Measurements from ENCODE around the gene CYP19A1. TPM values are rescaled to one million over a fixed set of nuclear protein-coding genes. Genes with fewer than 3 reads are reported as not detected.
A peak's percentile ranks its signal among the peaks of the same experiment; 100 is the strongest.

The CYP19A1 gene
- total and polyA plus RNA-seq, 4 donors: 0.03 to 124 (median 0.50) TPM; not detected in 1

- H3K27me3 ChIP-seq (ENCODE audit: control insufficient read depth in 4 of 4, insufficient read depth in 4 of 4, low read length in 3 of 4): peaks cover 0 to 12% (median 3%) of the 10 kb centered on the region in 4 donors
- H3K9ac ChIP-seq (ENCODE audit: low read depth in 1 of 2, low read length in 2 of 2): no peak overlapping the region
- H3K4me1 ChIP-seq (ENCODE audit: control insufficient read depth in 4 of 4, insufficient read depth in 4 of 4, low read length in 3 of 4): no peaks in the 10 kb centered on the region
- DNase-seq (ENCODE audit: low spot score): no peak
- no peak overlapping the region for H3K27ac ChIP-seq (ENCODE audit: low read depth in 1 of 2, low read length in 2 of 2)
- H3K36me3 ChIP-seq (ENCODE audit: control insufficient read depth in 4 of 4, insufficient read depth in 3 of 4, low read depth in 1 of 4, low read length in 3 of 4): no peaks in the 10 kb centered on the region
- H3K9me3 ChIP-seq (ENCODE audit: control insufficient read depth in 4 of 4, low read length in 3 of 4): no peaks in the 10 kb centered on the region
- no peak for TF ChIP-seq EGR1 (IDR thresholded peaks at IDR 0.05; ENCODE audit: low read depth in 2 of 2)
- WGBS: 85% methylated on average over 5 of the region's 5 CpGs
- no peak overlapping the region for H3K4me3 ChIP-seq (ENCODE audit: low read depth in 1 of 3, low read length in 3 of 3)
Measured at GRCh38 chr15:51212239-51212638, 126.2 kb downstream of the CYP19A1 start.

GRCh38 chr15:51205050-51205975, 133.1 kb downstream of the CYP19A1 start:
- Histone ChIP-seq H3K36me3 (ENCODE audit: control insufficient read depth in 4 of 4, insufficient read depth in 3 of 4, low read depth in 1 of 4, low read length in 3 of 4) (no peaks in the 10 kb centered on the region), H3K9ac (ENCODE audit: low read depth in 1 of 2, low read length in 2 of 2) (no peak overlapping the region), H3K4me1 (ENCODE audit: control insufficient read depth in 4 of 4, insufficient read depth in 4 of 4, low read length in 3 of 4) (peaks cover 6 to 23% (median 20%) of the 10 kb centered on the region in 4 donors), H3K9me3 (ENCODE audit: control insufficient read depth in 4 of 4, low read length in 3 of 4) (no peaks in the 10 kb centered on the region), H3K27ac (ENCODE audit: low read depth in 1 of 2, low read length in 2 of 2) (no peak overlapping the region), H3K27me3 (ENCODE audit: control insufficient read depth in 4 of 4, insufficient read depth in 4 of 4, low read length in 3 of 4) (peaks cover 0 to 12% (median 4%) of the 10 kb centered on the region in 4 donors), H3K4me3 (ENCODE audit: low read depth in 1 of 3, low read length in 3 of 3) (no peak overlapping the region)
- 55% methylated on average over 3 of the region's 3 CpGs for WGBS
- TF ChIP-seq HNF4A (conservative IDR thresholded peaks at IDR 0.05) (peak in 1 of 2 donors; percentile 52), REST (IDR thresholded peaks at IDR 0.05) (no peak), FOXA1 (IDR thresholded peaks at IDR 0.05) (peak; percentile 4), RXRA (IDR thresholded peaks at IDR 0.05) (peak in 1 of 2 donors; percentile 10), GABPA (IDR thresholded peaks at IDR 0.05 in 1 of 2, conservative IDR thresholded peaks at IDR 0.05 in 1 of 2) (no peak), CTCF (IDR thresholded peaks at IDR 0.05; ENCODE audit: low read depth, low read length, missing input control) (no peak), MAX (IDR thresholded peaks at IDR 0.05) (peak; percentile 4)
- DNase-seq (ENCODE audit: low spot score): no peak

GRCh38 chr15:51203797-51204196, 134.6 kb downstream of the CYP19A1 start:
- Histone ChIP-seq H3K4me1 (ENCODE audit: control insufficient read depth in 4 of 4, insufficient read depth in 4 of 4, low read length in 3 of 4) (peaks cover 6 to 23% (median 20%) of the 10 kb centered on the region in 4 donors), H3K9ac (ENCODE audit: low read depth in 1 of 2, low read length in 2 of 2) (no peak overlapping the region), H3K9me3 (ENCODE audit: control insufficient read depth in 4 of 4, low read length in 3 of 4) (no peaks in the 10 kb centered on the region), H3K4me3 (ENCODE audit: low read depth in 1 of 3, low read length in 3 of 3) (no peak overlapping the region), H3K27me3 (ENCODE audit: control insufficient read depth in 4 of 4, insufficient read depth in 4 of 4, low read length in 3 of 4) (peaks cover 2 to 16% (median 5%) of the 10 kb centered on the region in 4 donors), H3K27ac (ENCODE audit: low read depth in 1 of 2, low read length in 2 of 2) (no peak overlapping the region), H3K36me3 (ENCODE audit: control insufficient read depth in 4 of 4, insufficient read depth in 3 of 4, low read depth in 1 of 4, low read length in 3 of 4) (no peaks in the 10 kb centered on the region)
- peak; percentile 28 for TF ChIP-seq FOXA2 (IDR thresholded peaks at IDR 0.05)
- TF ChIP-seq ZBTB33 (IDR thresholded peaks at IDR 0.05): peak; percentile 36
- no peak for TF ChIP-seq EGR1 (IDR thresholded peaks at IDR 0.05; ENCODE audit: low read depth in 2 of 2)
- peak; percentile 78 to 80 for TF ChIP-seq JUND (IDR thresholded peaks at IDR 0.05)
- TF ChIP-seq HNF4A (conservative IDR thresholded peaks at IDR 0.05): peak; percentile 89 to 90
- no peak for TF ChIP-seq ATF3 (IDR thresholded peaks at IDR 0.05)
- peak; percentile 33 to 72 for TF ChIP-seq RXRA (IDR thresholded peaks at IDR 0.05)
- TF ChIP-seq NR2F2 (IDR thresholded peaks at IDR 0.05): no peak
- no peak for TF ChIP-seq YY1 (IDR thresholded peaks at IDR 0.05)
- peak; percentile 79 for TF ChIP-seq HNF4G (IDR thresholded peaks at IDR 0.05)
- TF ChIP-seq SP1 (IDR thresholded peaks at IDR 0.05): peak; percentile 69
- WGBS: 54% methylated on average over 2 of the region's 2 CpGs
- no peak for DNase-seq (ENCODE audit: low spot score)
